ENCODE data around the gene ISG20L2. TPM values are rescaled to one million over a fixed set of nuclear protein-coding genes. Genes with fewer than 3 reads are reported as not detected.

The ISG20L2 gene
- total RNA-seq, 2 donors from 2014 or later, result 41.4 to 54.2 TPM

GRCh38 chr1:156677616-156678596 lies 50.7 kb downstream of the ISG20L2 start:
- peaks cover 8% of the 10 kb centered on the region for H3K36me3 Mint-ChIP-seq (ENCODE audit: low read depth)
- peaks cover 79% of the 10 kb centered on the region for H3K27me3 Mint-ChIP-seq
- no peaks in the 10 kb centered on the region for H3K9me3 ChIP-seq (ENCODE audit: control insufficient read depth, low read length, poor library complexity, severe bottlenecking)
- ATAC-seq (peak; percentile 41), DNase-seq (no peak)
- peaks cover 11% of the 10 kb centered on the region for H3K4me1 Mint-ChIP-seq
- peak overlapping the region; percentile 29 for H3K27ac Mint-ChIP-seq
- H3K4me3 Mint-ChIP-seq, result peak overlapping the region; percentile 63

- Mint-ChIP-seq H3K27ac (peak within 1 kb of the TSS; percentile 29), H3K4me3 (peak within 1 kb of the TSS; percentile 63), H3K27me3 (peaks cover 85% of the 10 kb centered on the region), H3K36me3 (ENCODE audit: low read depth) (peaks cover 11% of the 10 kb centered on the region), H3K4me1 (peaks cover 11% of the 10 kb centered on the region)
- ATAC-seq (no peak), DNase-seq (no peak)
- no peaks in the 10 kb centered on the region for H3K9me3 ChIP-seq (ENCODE audit: control insufficient read depth, low read length, poor library complexity, severe bottlenecking)
Observed at GRCh38 chr1:156676820-156677615, 51.5 kb downstream of the ISG20L2 start, which contains the start of gene NES. Gene NES, minus strand, starts transcription at chr1:156677407. Its CDS starts 143 bp downstream, at chr1:156677264.

- H3K9me3 ChIP-seq (ENCODE audit: control insufficient read depth, low read length, poor library complexity, severe bottlenecking), result no peaks in the 10 kb centered on the region
- H3K4me1 Mint-ChIP-seq, result peaks cover 11% of the 10 kb centered on the region
- H3K27me3 Mint-ChIP-seq, result peaks cover 85% of the 10 kb centered on the region
- ATAC-seq, result no peak
- DNase-seq, result no peak
- H3K4me3 Mint-ChIP-seq, result peak overlapping the region; percentile 25
- H3K36me3 Mint-ChIP-seq (ENCODE audit: low read depth), result peaks cover 15% of the 10 kb centered on the region
- H3K27ac Mint-ChIP-seq, result no peak overlapping the region
Observed at GRCh38 chr1:156676114-156676819, 52.3 kb downstream of the ISG20L2 start.

- peak overlapping the region; percentile 25 for H3K4me3 Mint-ChIP-seq
- no peak overlapping the region for H3K27ac Mint-ChIP-seq
- H3K9me3 ChIP-seq (ENCODE audit: control insufficient read depth, low read length, poor library complexity, severe bottlenecking), result no peaks in the 10 kb centered on the region
- DNase-seq (no peak), ATAC-seq (no peak)
- peaks cover 11% of the 10 kb centered on the region for H3K4me1 Mint-ChIP-seq
- peaks cover 18% of the 10 kb centered on the region for H3K36me3 Mint-ChIP-seq (ENCODE audit: low read depth)
- peaks cover 82% of the 10 kb centered on the region for H3K27me3 Mint-ChIP-seq
Observed at GRCh38 chr1:156675210-156676113, 53.1 kb downstream of the ISG20L2 start.

- peak overlapping the region; percentile 19 for H3K27ac Mint-ChIP-seq
Observed at GRCh38 chr1:156673387-156674121, 55.0 kb downstream of the ISG20L2 start.

More at GRCh38 chr1:156673387-156674121, 55.0 kb downstream of the ISG20L2 start:
- H3K9me3 ChIP-seq (ENCODE audit: control insufficient read depth, low read length, poor library complexity, severe bottlenecking), result no peaks in the 10 kb centered on the region
- Mint-ChIP-seq H3K36me3 (ENCODE audit: low read depth) (peaks cover 16% of the 10 kb centered on the region), H3K4me3 (no peak overlapping the region), H3K27me3 (peaks cover 67% of the 10 kb centered on the region), H3K4me1 (peaks cover 8% of the 10 kb centered on the region)
- no peak for ATAC-seq
- DNase-seq, result no peak

Other genes with a start within 250 kb of the ISG20L2 start
- gene MEF2D, start 228.0 kb downstream of the ISG20L2 start, total RNA-seq, result 100 to 1,000 TPM; 142 to 157 TPM
- not detected for gene IQGAP3, start 156.2 kb downstream of the ISG20L2 start, total RNA-seq
- under 1 TPM in 1 of 2 donors, not detected in 1; 0.94 TPM for gene TTC24, start 149.0 kb downstream of the ISG20L2 start, total RNA-seq
- gene NAXE, start 137.0 kb downstream of the ISG20L2 start, total RNA-seq, result 10 to 100 TPM; 27.5 to 32.0 TPM
- 10 to 100 TPM; 39.2 to 39.6 TPM for gene GPATCH4, start 127.3 kb downstream of the ISG20L2 start, total RNA-seq
- under 1 TPM in 1 of 2 donors, not detected in 1; 0.35 TPM for gene HAPLN2, start 109.4 kb downstream of the ISG20L2 start, total RNA-seq
- not detected for gene BCAN, start 86.6 kb downstream of the ISG20L2 start, total RNA-seq
- not detected for gene NES, start 51.4 kb downstream of the ISG20L2 start, total RNA-seq
- gene CRABP2, start 23.2 kb downstream of the ISG20L2 start, total RNA-seq, result 1 to 10 TPM; 1.5 to 4.5 TPM
- 10 to 100 TPM; 13.1 to 21.6 TPM for gene METTL25B, start 297 bp downstream of the ISG20L2 start, total RNA-seq
- 10 to 100 TPM; 18.7 to 25.1 TPM for gene MRPL24, start 12.3 kb upstream of the ISG20L2 start, total RNA-seq
- 100 to 1,000 TPM in 1 of 2 donors, 10 to 100 TPM in 1; 75.3 to 100 TPM for gene HDGF, start 22.9 kb upstream of the ISG20L2 start, total RNA-seq
- gene PRCC, start 38.8 kb upstream of the ISG20L2 start, total RNA-seq, result 10 to 100 TPM; 51.0 to 82.4 TPM
- 100 to 1,000 TPM; 129 to 137 TPM for gene SH2D2A, start 88.1 kb upstream of the ISG20L2 start, total RNA-seq
- gene INSRR, start 130.4 kb upstream of the ISG20L2 start, total RNA-seq, result not detected
- gene NTRK1, start 132.1 kb upstream of the ISG20L2 start, total RNA-seq, result under 1 TPM; 0.34 to 0.67 TPM
- 10 to 100 TPM in 1 of 2 donors, under 1 TPM in 1; 0.42 to 17.7 TPM for gene PEAR1, start 165.0 kb upstream of the ISG20L2 start, total RNA-seq
- not detected for gene LRRC71, start 191.9 kb upstream of the ISG20L2 start, total RNA-seq

Data from T-helper 17 cell (primary cell).